ENCODE data around the gene ANKRD44. TPM values are rescaled to one million over a fixed set of nuclear protein-coding genes. Genes with fewer than 3 reads are reported as not detected.
A peak's percentile ranks its signal among the peaks of the same experiment; 100 is the strongest.

The ANKRD44 gene
- total RNA-seq, 1 donor from 2014 or later, result 14.2 TPM

GRCh38 chr2:197286805-197287595 lies 23.6 kb downstream of the ANKRD44 start:
- no peak overlapping the region for H3K27ac Mint-ChIP-seq
- H3K36me3 Mint-ChIP-seq, result peaks cover 4% of the 10 kb centered on the region
- no peak for TF ChIP-seq CTCF (conservative IDR thresholded peaks at IDR 0.05)
- H3K4me3 Mint-ChIP-seq, result no peak overlapping the region
- H3K9me3 Mint-ChIP-seq, result no peaks in the 10 kb centered on the region
- H3K4me1 Mint-ChIP-seq (ENCODE audit: unreplicated experiment), result no peaks in the 10 kb centered on the region
- no peak for DNase-seq (ENCODE audit: extremely low spot score, unreplicated experiment)
- no peaks in the 10 kb centered on the region for H3K27me3 Mint-ChIP-seq

- H3K9me3 Mint-ChIP-seq, result no peaks in the 10 kb centered on the region
- no peaks in the 10 kb centered on the region for H3K36me3 Mint-ChIP-seq
- no peak for TF ChIP-seq CTCF (conservative IDR thresholded peaks at IDR 0.05)
- no peak for DNase-seq (ENCODE audit: extremely low spot score, unreplicated experiment)
- peaks cover 12% of the 10 kb centered on the region for H3K4me1 Mint-ChIP-seq (ENCODE audit: unreplicated experiment)
- H3K4me3 Mint-ChIP-seq, result no peak overlapping the region
- no peak overlapping the region for H3K27ac Mint-ChIP-seq
- H3K27me3 Mint-ChIP-seq, result no peaks in the 10 kb centered on the region
Measured at GRCh38 chr2:197285361-197285760, 25.2 kb downstream of the ANKRD44 start.

GRCh38 chr2:197284956-197285355 lies 25.6 kb downstream of the ANKRD44 start:
- H3K4me3 Mint-ChIP-seq, result no peak overlapping the region
- H3K36me3 Mint-ChIP-seq, result no peaks in the 10 kb centered on the region
- H3K9me3 Mint-ChIP-seq, result no peaks in the 10 kb centered on the region
- H3K27me3 Mint-ChIP-seq, result no peaks in the 10 kb centered on the region
- no peak overlapping the region for H3K27ac Mint-ChIP-seq
- H3K4me1 Mint-ChIP-seq (ENCODE audit: unreplicated experiment), result peaks cover 16% of the 10 kb centered on the region
- no peak for DNase-seq (ENCODE audit: extremely low spot score, unreplicated experiment)
- no peak for TF ChIP-seq CTCF (conservative IDR thresholded peaks at IDR 0.05)

- DNase-seq (ENCODE audit: extremely low spot score, unreplicated experiment), result no peak
- H3K36me3 Mint-ChIP-seq, result no peaks in the 10 kb centered on the region
- no peak for TF ChIP-seq CTCF (conservative IDR thresholded peaks at IDR 0.05)
- no peak overlapping the region for H3K4me3 Mint-ChIP-seq
- H3K4me1 Mint-ChIP-seq (ENCODE audit: unreplicated experiment), result peaks cover 36% of the 10 kb centered on the region
- H3K9me3 Mint-ChIP-seq, result no peaks in the 10 kb centered on the region
- H3K27ac Mint-ChIP-seq, result no peak overlapping the region
- no peaks in the 10 kb centered on the region for H3K27me3 Mint-ChIP-seq
Measured at GRCh38 chr2:197281421-197281820, 29.2 kb downstream of the ANKRD44 start.

- Mint-ChIP-seq H3K27ac (peak overlapping the region; percentile 57), H3K9me3 (no peaks in the 10 kb centered on the region), H3K27me3 (no peaks in the 10 kb centered on the region), H3K4me1 (ENCODE audit: unreplicated experiment) (peaks cover 36% of the 10 kb centered on the region), H3K4me3 (peak overlapping the region; percentile 39), H3K36me3 (no peaks in the 10 kb centered on the region)
- DNase-seq (ENCODE audit: extremely low spot score, unreplicated experiment), result no peak
- TF ChIP-seq CTCF (conservative IDR thresholded peaks at IDR 0.05), result no peak
Measured at GRCh38 chr2:197280015-197280702, 30.4 kb downstream of the ANKRD44 start.
